KOPT-K1 (cell line): Measurements from ENCODE around the gene PSMB5.

Experiments used
- H3K27ac ChIP-seq: fragments of 200-600 bp; sonication (generic); 2 replicates; pipeline ENCODE4 v1.5.1; 2016; ENCODE audit warnings: antibody characterized with exemption, mild to moderate bottlenecking, low read depth, low read length; ENCODE audit not compliant: poor library complexity, severe bottlenecking
- H3K36me3 ChIP-seq: fragments of 200-600 bp; sonication (generic); 2 replicates; pipeline ENCODE4 v1.5.1; 2017; ENCODE audit warnings: antibody characterized with exemption, mild to moderate bottlenecking, low read length, moderate library complexity; ENCODE audit not compliant: insufficient read depth
- H3K9me3 ChIP-seq: fragments of 200-600 bp; sonication (generic); 2 replicates; pipeline ENCODE4 v1.5.1; 2017; ENCODE audit warnings: antibody characterized with exemption, low read length, mild to moderate bottlenecking; ENCODE audit not compliant: insufficient read depth, poor library complexity, severe bottlenecking

PSMB5 gene

DNA sequence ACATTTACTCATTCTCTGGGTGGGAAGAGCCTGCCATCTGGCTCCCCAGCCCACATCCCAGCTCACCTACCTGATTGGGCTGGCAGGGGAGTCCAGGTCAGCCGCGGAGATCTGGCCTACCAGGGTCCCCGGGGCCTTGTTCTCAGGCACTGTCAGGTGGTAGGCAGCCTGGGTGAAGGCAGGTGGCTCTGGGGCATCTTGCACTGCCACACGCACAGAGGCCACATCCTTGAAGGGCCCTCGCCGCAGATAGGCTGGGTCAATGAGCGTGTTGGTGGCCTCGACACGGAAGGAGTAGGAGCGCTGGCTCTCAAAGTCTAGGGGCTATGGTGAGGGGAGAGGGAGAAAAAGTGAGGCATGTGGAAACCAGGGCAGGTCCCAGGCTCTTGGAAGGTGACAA lies 18.7 kb upstream of the PSMB5 start:
- H3K36me3 ChIP-seq = peaks cover 3% of the 10 kb centered on the region; the same call in 1 of the 2 replicates
- no peak overlapping the region for H3K27ac ChIP-seq
- H3K9me3 ChIP-seq = no peaks in the 10 kb centered on the region

DNA sequence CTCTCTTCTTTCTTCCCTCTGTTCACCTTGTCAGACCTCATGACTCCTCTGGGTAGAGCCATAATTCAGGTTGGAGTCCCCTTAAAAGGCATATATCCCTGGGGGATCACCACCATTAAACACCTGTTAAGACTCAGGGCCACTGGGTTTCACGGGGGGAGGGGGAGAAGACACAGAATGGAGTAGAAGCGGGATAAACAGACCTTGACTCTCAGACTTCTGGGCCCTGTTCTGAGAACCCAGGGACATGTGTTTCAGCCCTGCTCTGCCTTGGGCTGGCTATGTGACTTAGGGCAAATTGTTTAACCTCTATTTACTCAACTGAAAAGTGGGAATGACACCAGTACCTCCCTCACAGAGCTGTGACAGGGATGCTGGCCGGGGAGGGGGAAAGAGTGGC lies 18.0 kb upstream of the PSMB5 start:
- H3K27ac ChIP-seq = no peak overlapping the region
- no peaks in the 10 kb centered on the region for H3K9me3 ChIP-seq

DNA sequence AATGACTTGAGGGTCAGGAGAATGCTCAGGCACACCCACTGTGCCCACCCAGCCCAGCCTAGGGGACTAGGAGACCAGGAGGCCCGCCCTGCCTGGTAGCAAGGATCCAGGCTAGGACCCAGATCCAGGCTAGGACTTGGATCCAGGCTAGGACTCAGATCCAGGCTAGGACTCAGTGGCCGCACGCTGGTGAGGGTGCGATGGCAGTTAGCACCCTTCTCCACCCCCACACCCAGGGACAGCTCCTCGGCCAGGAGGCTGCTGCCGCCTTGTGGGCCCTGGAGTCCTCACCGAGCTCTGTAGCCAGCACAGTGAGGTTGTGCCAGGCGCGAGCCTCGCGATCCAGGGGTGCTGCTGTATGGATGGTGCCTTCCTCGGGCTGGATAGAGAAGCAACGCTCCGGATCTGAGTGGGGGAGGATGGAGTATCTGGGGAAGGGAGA lies 17.5 kb upstream of the PSMB5 start:
- Histone ChIP-seq H3K27ac (no peak overlapping the region), H3K36me3 (no peaks in the 10 kb centered on the region), H3K9me3 (no peaks in the 10 kb centered on the region)

More for the DNA sequence above, 18.0 kb upstream of the PSMB5 start:
- H3K36me3 ChIP-seq = no peaks in the 10 kb centered on the region

DNA sequence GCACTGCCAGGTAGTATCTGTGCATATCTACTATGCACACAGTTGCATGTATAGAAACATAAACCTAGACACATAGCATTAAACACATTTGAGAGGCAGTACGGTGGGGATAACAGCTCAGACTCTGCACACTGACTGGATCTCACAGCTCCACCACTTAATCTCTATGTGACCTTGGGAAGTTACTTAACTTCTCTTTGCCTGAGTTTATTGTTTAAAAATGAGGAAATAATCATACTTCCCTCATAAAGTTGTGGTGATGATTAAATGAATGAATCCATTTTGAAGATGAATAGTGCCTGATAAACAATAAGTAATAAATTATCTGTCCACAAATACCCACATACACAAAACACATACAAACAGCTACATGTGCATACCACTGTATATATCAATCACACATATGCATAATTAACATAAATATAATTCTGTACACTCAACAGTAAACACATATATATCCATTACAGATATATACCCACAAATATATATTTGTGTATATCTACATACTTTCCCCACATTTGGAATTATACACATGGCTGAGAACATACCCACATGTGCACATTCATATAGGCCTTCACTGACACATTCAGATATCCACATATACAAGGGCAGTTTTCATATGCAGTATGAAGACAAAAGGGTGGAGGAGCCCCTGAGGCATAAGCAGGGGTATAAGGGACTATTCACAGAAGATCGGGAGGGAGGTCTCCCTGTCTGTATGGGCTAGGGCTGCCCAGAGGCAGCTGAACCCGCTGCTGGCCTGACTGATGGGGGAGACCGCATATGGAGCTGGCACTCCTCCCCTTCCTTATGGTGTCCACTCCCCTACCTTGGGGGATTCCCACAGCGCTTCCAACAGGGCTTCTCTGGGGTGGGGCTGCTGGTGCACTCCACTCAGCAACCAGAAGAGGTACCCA lies 16.7 kb upstream of the PSMB5 start:
- no peaks in the 10 kb centered on the region for H3K9me3 ChIP-seq
- H3K27ac ChIP-seq = no peak overlapping the region
- no peaks in the 10 kb centered on the region for H3K36me3 ChIP-seq

DNA sequence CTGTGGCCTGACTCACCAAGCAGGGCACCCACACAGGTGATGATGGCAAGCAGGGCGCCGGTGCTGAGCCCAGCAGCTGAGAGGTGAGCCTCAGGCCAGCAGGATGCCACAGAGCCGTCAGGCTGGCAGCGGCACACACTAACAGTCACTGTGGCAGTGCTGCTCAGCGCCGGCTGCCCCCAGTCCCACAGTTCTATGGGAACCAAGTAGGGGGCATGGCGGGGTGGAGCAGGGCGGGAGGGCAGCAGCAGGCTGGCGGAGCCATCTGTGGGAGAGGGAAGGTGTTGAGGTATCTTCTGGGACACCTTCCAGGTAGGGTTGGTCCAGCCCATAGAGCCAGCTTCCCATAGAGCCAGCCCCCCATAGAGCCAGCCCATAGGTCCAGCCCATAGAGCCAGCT lies 14.3 kb upstream of the PSMB5 start:
- no peaks in the 10 kb centered on the region for H3K36me3 ChIP-seq
- H3K9me3 ChIP-seq = no peaks in the 10 kb centered on the region
- H3K27ac ChIP-seq = no peak overlapping the region

DNA sequence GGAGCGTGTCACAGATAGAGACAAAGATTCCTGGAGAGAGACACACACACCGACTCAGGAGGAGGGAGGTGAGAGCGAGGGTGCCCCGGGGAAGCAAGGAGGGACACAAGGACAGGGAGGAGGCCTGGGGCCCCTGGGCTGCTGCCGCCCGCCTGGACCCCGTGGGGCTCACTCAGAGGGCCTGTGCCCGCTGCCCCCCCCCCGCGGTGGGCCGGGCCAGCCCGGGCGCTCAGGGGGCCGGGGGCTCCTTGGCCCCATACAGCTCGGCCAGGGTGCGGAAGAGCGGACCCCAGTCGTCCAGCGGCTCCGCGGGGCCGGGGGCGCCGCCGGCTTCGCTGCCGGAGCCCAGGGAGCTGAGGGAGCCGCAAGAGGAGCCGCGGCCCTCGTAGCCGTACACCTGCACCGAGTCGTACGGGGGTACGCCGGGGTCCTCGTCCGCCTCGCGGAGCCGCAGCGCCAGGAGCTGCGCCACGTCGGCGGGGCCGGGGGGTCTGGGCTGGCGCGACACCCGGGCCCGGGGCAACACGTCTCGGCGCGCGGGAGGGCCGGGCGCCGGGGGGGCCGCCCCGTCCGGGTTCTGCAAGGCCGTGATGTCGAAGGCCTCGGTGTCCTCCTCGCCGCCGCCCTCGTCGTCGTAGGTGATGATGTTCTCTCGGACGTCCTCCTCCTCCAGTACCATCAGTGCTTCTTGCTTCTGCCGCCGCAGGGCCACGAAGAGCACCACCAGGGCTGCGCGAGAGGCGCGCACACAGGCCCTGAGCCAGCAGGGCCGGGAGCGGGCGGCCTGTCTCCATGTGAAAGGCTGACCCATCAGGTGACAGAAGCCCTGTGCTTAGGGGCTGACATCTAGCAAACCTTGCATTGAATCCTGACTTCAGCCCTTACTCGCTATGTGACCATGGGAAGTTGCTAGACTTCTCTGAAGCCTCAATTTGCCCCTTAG lies 13.3 kb upstream of the PSMB5 start:
- Histone ChIP-seq H3K9me3 (no peaks in the 10 kb centered on the region), H3K36me3 (no peaks in the 10 kb centered on the region), H3K27ac (no peak overlapping the region)

DNA sequence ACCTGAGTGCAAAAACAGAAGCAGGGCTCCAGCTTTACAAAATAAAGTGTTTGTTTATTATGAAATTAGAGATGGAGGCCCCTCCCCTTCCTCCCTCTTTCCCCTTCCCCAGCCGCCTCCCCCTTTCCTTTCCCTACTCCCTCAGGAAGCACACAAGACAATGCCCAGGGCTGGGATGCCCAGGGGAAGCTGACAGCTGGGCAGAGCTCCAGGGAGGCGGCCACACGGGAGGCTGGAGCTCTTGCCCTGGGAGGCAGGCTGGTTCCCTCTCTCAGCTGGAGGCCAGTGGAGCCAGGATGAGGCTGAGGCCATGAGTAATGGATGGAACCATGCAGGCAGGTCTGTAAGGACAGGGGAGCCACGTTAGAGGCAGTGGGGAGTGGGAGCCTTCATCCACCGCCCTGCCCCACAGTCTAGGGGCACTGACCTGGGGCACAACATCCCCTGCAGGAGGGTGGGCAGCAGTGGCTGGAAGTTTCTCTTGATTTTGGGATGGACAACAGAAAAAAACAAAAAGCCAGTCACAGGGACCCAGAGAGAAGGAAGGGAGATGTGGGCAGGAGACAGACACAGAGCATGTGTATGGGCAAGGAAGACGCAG lies 12.4 kb upstream of the PSMB5 start:
- Histone ChIP-seq H3K9me3 (no peaks in the 10 kb centered on the region), H3K27ac (no peak overlapping the region), H3K36me3 (no peaks in the 10 kb centered on the region)

DNA sequence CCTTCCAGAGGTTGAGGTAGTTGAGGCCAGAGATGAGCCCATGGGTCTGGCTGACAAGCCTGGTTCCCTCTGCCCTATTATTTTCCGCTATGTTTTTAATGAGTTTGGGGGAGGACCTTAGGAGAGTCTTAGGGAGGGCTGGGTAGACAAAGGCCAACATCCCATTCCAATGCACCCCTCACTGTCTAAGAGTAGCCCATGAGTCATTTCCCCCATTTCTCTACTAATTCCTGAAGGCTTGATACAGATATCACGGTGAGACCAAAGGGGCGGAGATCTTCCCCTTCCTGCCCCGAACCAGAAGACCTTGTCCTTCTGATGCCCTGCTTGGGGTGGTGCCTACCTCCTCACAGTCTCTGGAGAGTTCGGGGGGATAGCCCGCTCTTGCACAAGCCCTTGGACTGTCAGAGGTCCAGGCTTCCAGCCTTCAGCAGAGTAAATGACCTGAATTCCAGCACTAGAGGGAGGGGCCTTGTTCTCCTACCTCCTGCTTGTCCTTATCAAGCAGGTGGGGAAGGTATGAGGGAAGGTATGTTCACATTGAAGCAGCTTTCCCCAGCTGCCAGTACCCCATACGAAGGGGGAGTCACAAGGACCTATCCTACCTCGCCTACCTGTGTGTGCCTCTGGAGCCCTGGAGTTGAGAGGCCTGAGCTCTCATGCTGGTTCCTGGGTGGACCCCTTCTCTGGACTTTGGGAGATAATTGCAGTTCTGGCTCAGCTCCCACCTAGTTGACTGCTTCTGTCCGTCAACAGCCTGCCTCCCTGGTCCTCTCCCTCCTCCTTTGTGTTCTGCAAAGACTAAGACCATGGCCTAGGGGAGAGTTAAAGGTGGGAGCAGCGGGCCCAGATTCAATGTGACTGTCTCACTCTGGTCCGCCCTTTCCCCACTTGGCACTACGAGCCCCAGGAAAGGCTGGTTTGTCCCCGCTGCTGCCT lies 11.0 kb upstream of the PSMB5 start:
- Histone ChIP-seq H3K36me3 (no peaks in the 10 kb centered on the region), H3K9me3 (no peaks in the 10 kb centered on the region), H3K27ac (no peak overlapping the region)

DNA sequence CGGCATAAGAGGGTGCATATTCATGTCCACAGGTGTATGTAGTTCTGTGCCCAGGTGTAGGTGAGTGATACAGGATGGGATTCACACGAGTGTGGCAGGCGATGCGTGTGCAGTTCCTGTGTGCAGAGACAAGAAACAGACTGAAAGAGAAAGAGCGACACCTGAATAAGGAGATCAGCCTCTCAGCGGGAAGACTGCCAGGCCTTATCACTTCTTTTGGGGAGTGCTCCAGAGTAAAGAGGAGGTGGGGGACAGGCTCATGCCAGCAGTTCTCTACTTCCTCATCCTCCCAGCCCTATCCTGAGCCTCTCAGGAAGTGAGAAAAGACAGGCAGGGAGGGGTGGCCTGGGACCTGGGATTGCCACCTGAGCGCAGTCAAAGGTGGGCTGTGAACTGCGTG lies 10.1 kb upstream of the PSMB5 start:
- H3K36me3 ChIP-seq = no peaks in the 10 kb centered on the region
- H3K9me3 ChIP-seq = no peaks in the 10 kb centered on the region
- H3K27ac ChIP-seq = no peak overlapping the region

DNA sequence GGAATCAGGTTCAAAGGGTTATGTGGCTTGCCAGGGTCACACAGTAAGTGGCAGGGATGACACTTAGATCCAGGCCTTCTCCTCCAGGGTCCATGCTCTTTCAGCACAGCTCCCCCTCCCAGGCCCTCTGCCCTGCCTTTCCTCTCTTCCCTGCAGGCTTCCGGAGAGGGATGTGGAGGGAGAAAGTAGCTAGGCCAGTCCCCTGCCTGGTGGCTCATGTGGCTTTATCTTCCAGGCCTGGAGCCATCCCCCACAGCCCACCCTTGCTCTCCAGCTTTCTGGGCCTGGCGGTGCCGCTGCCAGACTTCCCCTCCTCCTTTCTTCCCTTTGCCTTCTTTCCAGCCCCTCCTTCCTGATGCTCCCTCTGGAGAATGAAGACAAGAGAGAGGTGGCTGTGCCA lies 9.1 kb upstream of the PSMB5 start:
- no peaks in the 10 kb centered on the region for H3K36me3 ChIP-seq
- H3K9me3 ChIP-seq = no peaks in the 10 kb centered on the region
- H3K27ac ChIP-seq = no peak overlapping the region

DNA sequence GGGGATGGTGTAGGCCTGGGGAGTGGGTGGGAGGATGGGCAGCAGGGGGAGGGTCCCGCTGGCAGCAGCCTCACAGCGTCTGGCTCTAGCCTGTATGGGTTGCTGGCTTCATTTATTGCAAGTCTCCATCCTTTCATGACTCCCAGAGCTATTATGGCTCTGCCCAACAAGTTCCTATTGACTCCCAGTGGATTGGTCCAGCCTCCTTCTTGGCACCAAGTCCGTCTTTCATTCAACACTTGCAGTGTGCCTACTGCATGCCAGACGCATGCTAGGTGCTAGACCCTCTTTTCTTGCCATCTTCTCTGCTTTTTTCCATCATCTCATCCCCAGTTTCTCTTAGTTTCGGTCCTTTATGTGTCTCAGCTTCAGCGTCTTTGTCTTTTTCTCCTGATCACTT lies 8.4 kb upstream of the PSMB5 start:
- H3K36me3 ChIP-seq = no peaks in the 10 kb centered on the region
- no peak overlapping the region for H3K27ac ChIP-seq

DNA sequence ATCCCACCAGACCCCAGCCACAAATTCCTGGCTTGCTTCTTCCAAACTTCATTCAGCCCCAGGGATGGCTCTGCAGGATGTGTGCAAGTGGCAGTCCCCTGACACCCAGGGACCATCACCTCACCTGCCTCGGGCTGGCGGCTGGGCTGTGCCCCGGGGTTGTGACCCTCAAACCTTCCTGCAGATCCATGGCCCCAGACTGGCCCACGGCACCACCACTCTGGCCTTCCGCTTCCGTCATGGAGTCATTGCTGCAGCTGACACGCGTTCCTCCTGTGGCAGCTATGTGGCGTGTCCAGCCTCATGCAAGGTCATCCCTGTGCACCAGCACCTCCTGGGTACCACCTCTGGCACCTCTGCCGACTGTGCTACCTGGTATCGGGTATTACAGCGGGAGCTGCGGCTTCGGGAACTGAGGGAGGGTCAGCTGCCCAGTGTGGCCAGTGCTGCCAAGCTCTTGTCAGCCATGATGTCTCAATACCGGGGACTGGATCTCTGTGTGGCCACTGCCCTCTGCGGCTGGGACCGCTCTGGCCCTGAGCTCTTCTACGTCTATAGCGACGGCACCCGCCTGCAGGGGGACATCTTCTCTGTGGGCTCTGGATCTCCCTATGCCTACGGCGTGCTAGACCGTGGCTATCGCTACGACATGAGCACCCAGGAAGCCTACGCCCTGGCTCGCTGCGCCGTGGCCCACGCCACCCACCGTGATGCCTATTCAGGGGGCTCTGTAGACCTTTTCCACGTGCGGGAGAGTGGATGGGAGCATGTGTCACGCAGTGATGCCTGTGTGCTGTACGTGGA lies 7.7 kb upstream of the PSMB5 start, which contains the start of gene PSMB11:
Gene PSMB11 (plus strand): TSS at position 51 of the 804 bp plus-strand sequence. CDS start 14 bp downstream, at position 65.
- no peak within 1 kb of the TSS for H3K27ac ChIP-seq
- no peaks in the 10 kb centered on the region for H3K36me3 ChIP-seq
- H3K9me3 ChIP-seq = no peaks in the 10 kb centered on the region

More for the DNA sequence above, 8.4 kb upstream of the PSMB5 start:
- no peaks in the 10 kb centered on the region for H3K9me3 ChIP-seq

DNA sequence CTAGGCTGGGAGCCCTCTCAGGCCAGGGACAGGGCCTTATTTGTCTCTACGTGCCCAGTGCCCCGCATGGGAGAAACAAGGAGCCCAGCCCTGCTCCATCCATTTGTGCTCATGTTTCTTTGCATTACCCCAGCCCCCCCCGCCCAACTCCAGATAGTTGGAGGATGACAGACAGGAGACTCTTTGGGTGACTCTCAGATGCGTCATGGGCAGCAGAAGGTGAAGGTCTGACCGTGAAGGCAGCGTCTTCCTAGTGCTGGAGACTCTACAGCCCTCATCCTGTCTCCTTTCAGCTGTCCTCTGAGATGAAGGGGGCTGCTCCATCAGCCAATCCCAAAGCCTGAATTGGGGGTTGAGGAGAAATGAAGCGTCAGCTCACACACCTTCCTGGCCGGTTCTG lies 7.0 kb upstream of the PSMB5 start:
- Histone ChIP-seq H3K36me3 (no peaks in the 10 kb centered on the region), H3K9me3 (no peaks in the 10 kb centered on the region), H3K27ac (no peak overlapping the region)
